SK-N-DZ (cell line): Measurements from ENCODE around the gene ZC3HAV1L.
"Not testable (repeated sequence)": the region's sequence is repeated elsewhere in the genome, so short reads cannot be mapped to it uniquely, and the experiment has no call there.

Experiments
- DNase-seq: peaks from one replicate; pipeline ENCODE4 v3.0.0-alpha.2; 2015; ENCODE audit warnings: low spot score

Gene ZC3HAV1L

GRCh38 chr7:139054656-139055055 lies 18.8 kb upstream of the ZC3HAV1L start:
- not testable (repeated sequence) for DNase-seq

- no peak for DNase-seq
These were observed 18.3 kb upstream of the ZC3HAV1L start for GRCh38 chr7:139054101-139054500.

- no peak for DNase-seq
These were observed 15.8 kb upstream of the ZC3HAV1L start for GRCh38 chr7:139051655-139052054.

- DNase-seq: no peak
These were observed 14.1 kb upstream of the ZC3HAV1L start for GRCh38 chr7:139049936-139050335.

GRCh38 chr7:139049111-139049510 lies 13.3 kb upstream of the ZC3HAV1L start:
- no peak for DNase-seq

GRCh38 chr7:139047970-139048369 lies 12.1 kb upstream of the ZC3HAV1L start:
- DNase-seq: no peak

- no peak for DNase-seq
These were observed 10.3 kb upstream of the ZC3HAV1L start for GRCh38 chr7:139046143-139046542.

GRCh38 chr7:139044813-139045794 lies 9.3 kb upstream of the ZC3HAV1L start:
- no peak for DNase-seq

- no peak for DNase-seq
These were observed 8.3 kb upstream of the ZC3HAV1L start for GRCh38 chr7:139043823-139044812.

- no peak for DNase-seq
These were observed 5.7 kb upstream of the ZC3HAV1L start for GRCh38 chr7:139041378-139042085.

GRCh38 chr7:139038691-139039090 lies 2.8 kb upstream of the ZC3HAV1L start:
- DNase-seq: no peak

GRCh38 chr7:139036901-139037300 lies 1.1 kb upstream of the ZC3HAV1L start:
- no peak for DNase-seq

GRCh38 chr7:139034855-139035585 lies 822 bp downstream of the ZC3HAV1L start:
- DNase-seq: peak; percentile 35

GRCh38 chr7:139034336-139034735 lies 1.5 kb downstream of the ZC3HAV1L start:
- no peak for DNase-seq

- no peak for DNase-seq
These were observed 2.3 kb downstream of the ZC3HAV1L start for GRCh38 chr7:139033346-139034114.

GRCh38 chr7:139032473-139032872 lies 3.4 kb downstream of the ZC3HAV1L start:
- no peak for DNase-seq

- no peak for DNase-seq
These were observed 6.5 kb downstream of the ZC3HAV1L start for GRCh38 chr7:139029353-139029752.

GRCh38 chr7:139026551-139026950 lies 9.3 kb downstream of the ZC3HAV1L start:
- DNase-seq: no peak

- DNase-seq: not testable (repeated sequence)
These were observed 10.0 kb downstream of the ZC3HAV1L start for GRCh38 chr7:139025861-139026260.

GRCh38 chr7:139023076-139023475 lies 12.8 kb downstream of the ZC3HAV1L start:
- DNase-seq: no peak
